CD4-positive, alpha-beta T cell (primary cell): ENCODE data around the gene SLC23A1. TPM values are rescaled to one million over a fixed set of nuclear protein-coding genes. Genes with fewer than 3 reads are reported as not detected.
"Not testable (repeated sequence)": the region's sequence is repeated elsewhere in the genome, so short reads cannot be mapped to it uniquely, and the experiment has no call there.

ENCODE experiments used
- ATAC-seq: fragments of 200-7000 bp; cut with Tn5 transposase; one replicate; pipeline ENCODE4 v1.10.0; 2022; ENCODE audit warnings: mild to moderate bottlenecking; ENCODE audit not compliant: poor library complexity
- CTCF ChIA-PET: fragments of 350-600 bp; sonication (Branson Sonifier 250); formaldehyde crosslinking; loops from one replicate; lab custom pipeline; 2021; ENCODE audit warnings: antibody characterized with exemption, inconsistent platforms; lab: Charles Lee
- POLR2A ChIA-PET: fragments of 350-600 bp; sonication (Branson Sonifier 250); formaldehyde crosslinking; loops from one replicate; lab custom pipeline; 2021; ENCODE audit warnings: antibody characterized with exemption, inconsistent platforms; lab: Charles Lee
- DNase-seq, 14 experiments: peaks; one replicate each; pipeline ENCODE4 v3.0.0-alpha.2; 2013 to 2020; ENCODE audit warnings: mixed read lengths in 2 of 14
- H3K27ac ChIP-seq, 2 donors: one replicate each; pipeline versions ENCODE4 v1.5.1 to v1.7.0; 2013; ENCODE audit warnings: low read length in 2 of 2, low read depth in 1 of 2, mild to moderate bottlenecking in 1 of 2
- H3K27me3 ChIP-seq, 2 experiments: 1 replicate in 1 of 2; 2 replicates in 1 of 2; pipeline versions ENCODE4 v1.6.1 to v1.7.0; 2013; ENCODE audit warnings: low read length in 2 of 2, control low read depth in 1 of 2, mild to moderate bottlenecking in 1 of 2, moderate library complexity in 1 of 2; ENCODE audit not compliant: insufficient read depth in 2 of 2, control insufficient read depth in 1 of 2
- H3K36me3 ChIP-seq: one replicate; pipeline ENCODE4 v1.6.1; 2013; ENCODE audit warnings: low read length, control low read depth; ENCODE audit not compliant: insufficient read depth
- H3K4me1 ChIP-seq: one replicate; pipeline ENCODE4 v1.6.1; 2013; ENCODE audit warnings: low read length, control low read depth; ENCODE audit not compliant: insufficient read depth
- H3K4me3 ChIP-seq: one replicate; pipeline ENCODE4 v1.5.1; 2013; ENCODE audit warnings: mild to moderate bottlenecking, low read length, moderate library complexity
- H3K9me3 ChIP-seq, 2 experiments: 1 replicate in 1 of 2; 2 replicates in 1 of 2; pipeline versions ENCODE4 v1.6.1 to v1.7.0; 2013; ENCODE audit warnings: low read length in 2 of 2, mild to moderate bottlenecking in 2 of 2, control low read depth in 1 of 2, moderate library complexity in 1 of 2; ENCODE audit not compliant: control insufficient read depth in 1 of 2, insufficient read depth in 1 of 2
- H3K27ac Mint-ChIP-seq: one replicate; pipeline ENCODE4 v1.8.0; 2020; ENCODE audit warnings: mixed read lengths
- H3K27me3 Mint-ChIP-seq: one replicate; pipeline ENCODE4 v1.8.0; 2021; ENCODE audit warnings: mixed read lengths
- H3K36me3 Mint-ChIP-seq: one replicate; pipeline ENCODE4 v1.8.0; 2021; ENCODE audit warnings: low read depth, mixed read lengths
- H3K4me1 Mint-ChIP-seq: one replicate; pipeline ENCODE4 v1.8.0; 2021; ENCODE audit warnings: low read depth, mixed read lengths
- H3K4me3 Mint-ChIP-seq: one replicate; pipeline ENCODE4 v1.8.0; 2020; ENCODE audit warnings: mild to moderate bottlenecking, mixed read lengths
- H3K9me3 Mint-ChIP-seq: one replicate; pipeline ENCODE4 v1.8.0; 2020; ENCODE audit warnings: mixed read lengths
- CTCF ChIP-seq: fragments of 200-600 bp; IDR thresholded peaks from one replicate; pipeline ENCODE4 v1.8.0; 2022; ENCODE audit warnings: antibody characterized with exemption, mild to moderate bottlenecking
- intact Hi-C, 2 experiments: fragments of 100-400 bp; cut with DNase I in 1 of 2; cut with micrococcal nuclease in 1 of 2; formaldehyde crosslinking; loops; one replicate each; pipeline versions ENCODE4 v1.15.1 to v1.9.0; 2023 to 2025; cut with DNase I, micrococcal nuclease
- total RNA-seq, 174 experiments: library from RNA in 2 of 174; stranded (reverse) in 2 of 174; gene quantifications; one replicate each; pipeline ENCODE4 v1.2.3 and lab custom pipeline; 2021 to 2026

SLC23A1 gene
- total RNA-seq, 2 experiments from 2014 or later = not detected

DNA sequence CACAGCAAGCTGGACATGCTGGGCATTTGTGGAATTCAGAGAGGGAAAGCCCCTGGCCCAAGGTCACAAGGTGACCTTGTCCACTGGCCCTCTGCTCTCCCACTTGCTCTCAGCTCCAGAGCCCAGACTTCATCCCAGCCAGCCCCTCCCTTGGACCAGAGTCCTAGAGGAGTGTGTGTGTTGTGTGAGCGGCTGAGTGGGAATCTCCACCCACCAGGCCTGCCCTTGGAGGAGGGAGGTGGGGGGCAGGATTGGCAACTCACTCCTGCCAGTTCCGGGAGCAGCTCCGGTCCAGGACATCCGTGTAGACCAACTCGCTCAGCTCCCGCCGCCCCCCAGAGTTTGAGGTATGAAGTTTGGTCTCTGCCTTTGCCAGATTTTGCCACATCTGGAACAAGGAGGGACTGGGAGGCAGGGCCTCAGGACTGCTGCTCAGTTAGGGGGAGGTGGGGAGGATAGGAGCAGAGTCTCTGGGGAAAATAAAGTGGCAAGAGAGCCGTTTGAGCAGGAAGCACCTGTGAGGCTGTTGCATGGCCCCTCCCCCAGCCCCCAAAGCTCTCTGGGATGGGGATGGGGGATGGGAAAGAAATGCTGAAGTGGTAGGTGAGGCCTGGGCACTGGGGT, 5.2 kb upstream of the SLC23A1 start:
- intact Hi-C loops = loop anchor here in 1 of 2 experiments (5.0 kb wide), 1 partner anchor 46 kb away; the partner anchor contains the start of gene PAIP2
- Mint-ChIP-seq H3K9me3 (no peaks in the 10 kb centered on the region), H3K4me3 (no peak overlapping the region), H3K27me3 (no peaks in the 10 kb centered on the region), H3K27ac (no peak overlapping the region), H3K4me1 (peaks cover 65% of the 10 kb centered on the region), H3K36me3 (no peaks in the 10 kb centered on the region)
- Histone ChIP-seq H3K36me3 (no peaks in the 10 kb centered on the region), H3K9me3 (no peaks in the 10 kb centered on the region), H3K4me1 (peaks cover 73% of the 10 kb centered on the region), H3K27ac (no peak overlapping the region), H3K27me3 (no peaks in the 10 kb centered on the region), H3K4me3 (no peak overlapping the region)
- ChIA-PET POLR2A (interaction anchor here (1.8 to 3.2 kb wide), 2 partner anchors 15 to 46 kb away, joined by 5 to 11 read pairs; partner anchors contain the start of genes PAIP2 and SPATA24), CTCF (no interaction called here)
- no peak for TF ChIP-seq CTCF
- DNase-seq (no peak), ATAC-seq (no peak)

DNA sequence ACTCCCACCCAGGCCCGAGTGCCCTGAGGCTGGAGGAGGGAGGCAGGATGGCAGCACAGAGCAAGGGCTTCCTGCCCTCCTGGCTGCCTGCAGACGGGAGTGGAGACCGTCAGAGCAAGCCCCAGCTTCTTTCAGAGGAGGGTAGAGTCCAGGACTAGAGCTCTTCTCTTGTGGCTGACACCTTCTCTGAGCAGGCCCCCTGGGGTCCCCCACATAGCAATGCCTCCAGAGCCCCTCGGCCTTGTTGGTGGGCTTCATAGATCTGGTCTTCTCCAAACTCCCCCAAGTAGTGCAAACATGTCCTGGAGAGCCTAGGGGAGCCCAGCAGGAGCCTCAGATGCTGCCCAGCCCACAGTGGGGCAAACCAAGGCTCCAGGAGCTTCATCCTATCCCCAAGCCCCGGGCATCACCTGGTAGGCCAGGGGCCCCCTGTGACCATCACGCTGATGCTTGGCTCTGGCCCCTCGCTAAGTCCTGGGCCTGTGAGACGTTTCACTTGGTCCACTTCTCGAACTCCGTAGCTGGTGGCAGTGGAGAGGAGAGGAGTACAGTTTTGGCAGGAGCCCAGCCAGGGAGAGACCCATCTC, 4.6 kb upstream of the SLC23A1 start:
- no peak for DNase-seq
- Histone ChIP-seq H3K4me3 (no peak overlapping the region), H3K4me1 (peaks cover 67% of the 10 kb centered on the region), H3K9me3 (no peaks in the 10 kb centered on the region), H3K36me3 (no peaks in the 10 kb centered on the region), H3K27me3 (no peaks in the 10 kb centered on the region), H3K27ac (no peak overlapping the region)
- Mint-ChIP-seq H3K27ac (no peak overlapping the region), H3K36me3 (no peaks in the 10 kb centered on the region), H3K4me3 (no peak overlapping the region), H3K9me3 (no peaks in the 10 kb centered on the region), H3K4me1 (peaks cover 59% of the 10 kb centered on the region), H3K27me3 (no peaks in the 10 kb centered on the region)
- no peak for ATAC-seq
- intact Hi-C loops = loop anchor here in 1 of 2 experiments (5.0 kb wide), 1 partner anchor 45 kb away; the partner anchor contains the start of gene PAIP2
- no peak for TF ChIP-seq CTCF
- ChIA-PET POLR2A (interaction anchor here (1.8 kb wide), 1 partner anchor 46 kb away, joined by 5 read pairs; the partner anchor contains the start of gene PAIP2), CTCF (no interaction called here)

- H3K4me1 ChIP-seq = peaks cover 60% of the 10 kb centered on the region
- H3K27ac ChIP-seq, H3K36me3 Mint-ChIP-seq, H3K36me3 ChIP-seq, H3K4me3 ChIP-seq, CTCF ChIA-PET, H3K4me3 Mint-ChIP-seq, DNase-seq, H3K9me3 Mint-ChIP-seq, ATAC-seq, H3K9me3 ChIP-seq, H3K27me3 Mint-ChIP-seq, H3K27me3 ChIP-seq: not testable (repeated sequence)
- POLR2A ChIA-PET = interaction anchor here (1.3 kb wide), 1 partner anchor 45 kb away, joined by 5 read pairs; the partner anchor contains the start of gene PAIP2
- H3K27ac Mint-ChIP-seq = peak overlapping the region; percentile 85
- intact Hi-C loops = loop anchor here in 1 of 2 experiments (5.0 kb wide), 1 partner anchor 45 kb away; the partner anchor contains the start of gene PAIP2
- peaks cover 57% of the 10 kb centered on the region for H3K4me1 Mint-ChIP-seq
These were observed 3.9 kb upstream of the SLC23A1 start for GRCh38 chr5:139386956-139387355.
